ENCODE data around the gene TIGD2. TPM values are rescaled to one million over a fixed set of nuclear protein-coding genes. Genes with fewer than 3 reads are reported as not detected.

The TIGD2 gene
- 4.3 to 6.4 TPM (median 5.3 TPM) in 5 replicates for total RNA-seq (2022; extraction: Qiagen RNA extraction; ENCODE audit: low read depth)

DNA sequence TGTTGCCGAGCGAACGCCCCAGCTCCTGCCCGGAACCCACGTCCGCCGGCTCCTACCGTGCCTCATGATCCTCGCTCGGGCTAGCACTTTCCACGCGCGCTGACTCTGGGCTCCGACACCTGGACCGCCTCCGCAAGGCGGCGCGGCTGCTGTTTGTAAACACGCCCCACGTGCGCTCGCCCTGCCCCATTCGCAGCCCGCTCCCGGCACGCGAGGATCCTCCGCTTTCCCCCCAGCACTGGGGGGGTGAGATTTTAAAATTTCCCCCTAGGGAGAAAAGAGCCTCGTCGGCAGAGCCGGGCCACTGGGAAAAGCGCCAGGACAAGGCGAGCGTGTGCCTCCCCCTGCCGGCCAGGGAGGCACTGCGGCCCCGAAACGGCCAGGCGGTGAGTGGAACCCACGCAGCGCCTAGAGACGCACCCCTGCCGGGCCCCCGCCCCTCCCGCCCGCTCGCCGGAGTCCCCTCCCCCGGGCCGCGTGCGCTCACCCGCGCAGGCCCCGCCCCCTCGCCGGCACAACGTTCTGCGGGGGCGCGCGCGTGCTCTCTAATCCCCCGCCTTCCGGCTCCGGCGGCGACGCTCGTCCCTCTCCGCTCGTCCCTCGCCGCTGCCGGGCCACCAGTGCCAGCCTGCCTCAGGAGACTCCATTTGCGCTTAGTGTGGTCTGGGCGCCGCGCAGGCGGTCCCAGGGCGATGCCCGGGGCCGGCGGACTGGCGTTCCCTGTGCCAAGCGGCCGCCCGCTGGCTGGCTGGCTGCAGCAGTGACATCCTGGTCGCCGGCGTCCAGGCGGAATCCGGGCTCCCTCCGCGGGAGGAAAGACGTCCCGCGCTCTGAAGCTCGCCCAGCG is at the start of gene TIGD2:
TIGD2 (plus strand) TSS at position 548 of the 847 bp plus-strand sequence. CDS start 1,442 bp downstream, outside the sequence.

Other genes with a start within 250 kb of the TIGD2 start
- 4.0 to 6.7 TPM (median 5.5 TPM) in 5 replicates for gene FAM13A, start 54.3 kb upstream of the TIGD2 start, total RNA-seq (2022; extraction: Qiagen RNA extraction; ENCODE audit: low read depth)
- 1.3 to 4.3 TPM (median 3.4 TPM) in 5 replicates for gene GPRIN3, start 196.3 kb downstream of the TIGD2 start, total RNA-seq (2022; extraction: Qiagen RNA extraction; ENCODE audit: low read depth)